Transverse colon (tissue), 4 donors: ENCODE measurements around the gene TMEM240. TPM values are rescaled to one million over a fixed set of nuclear protein-coding genes. Genes with fewer than 3 reads are reported as not detected.
"Not testable (repeated sequence)": the region's sequence is repeated elsewhere in the genome, so short reads cannot be mapped to it uniquely, and the experiment has no call there.

ENCODE experiments used
- DNase-seq: peaks from one replicate; pipeline ENCODE4 v3.0.0-alpha.2; 2019
- H3K27ac ChIP-seq, 4 donors: fragments of 200-600 bp; sonication (generic); 2 replicates each; pipeline ENCODE4 v1.5.1; 2016 to 2018; ENCODE audit warnings: inconsistent platforms in 4 of 4
- H3K27me3 ChIP-seq: fragments of 200-600 bp; sonication (generic); 2 replicates; pipeline ENCODE4 v1.5.1; 2017; ENCODE audit warnings: inconsistent platforms
- H3K36me3 ChIP-seq, 4 donors: fragments of 200-600 bp; sonication (generic); 2 replicates each; pipeline ENCODE4 v1.5.1; 2017 to 2019; ENCODE audit warnings: inconsistent platforms in 4 of 4
- H3K4me1 ChIP-seq, 4 donors: fragments of 200-600 bp; sonication (generic); 2 replicates each; pipeline ENCODE4 v1.5.1; 2017 to 2020; ENCODE audit warnings: inconsistent platforms in 4 of 4
- H3K4me3 ChIP-seq, 4 donors: fragments of 200-600 bp; sonication (generic); 1 replicate in 1 of 4; 2 replicates in 3 of 4; pipeline versions ENCODE4 v1.5.1 to v1.6.1; 2017 to 2019; ENCODE audit warnings: inconsistent platforms in 4 of 4
- H3K9me3 ChIP-seq, 2 donors: fragments of 200-600 bp; sonication (generic); 2 replicates each; pipeline ENCODE4 v1.5.1; 2017 to 2019; ENCODE audit warnings: inconsistent platforms in 2 of 2
- EP300 ChIP-seq: sonication (generic); formaldehyde crosslinking; IDR thresholded peaks from one replicate; pipeline ENCODE4 v1.6.1; 2017; ENCODE audit warnings: antibody characterized with exemption, low read depth
- POLR2A ChIP-seq: fragments of 450-650 bp; IDR thresholded peaks from one replicate; pipeline ENCODE4 v1.6.1; 2016; ENCODE audit warnings: antibody characterized with exemption, mild to moderate bottlenecking, moderate library complexity
- POLR2AphosphoS5 ChIP-seq, 3 donors: sonication (generic); formaldehyde crosslinking; IDR thresholded peaks; one replicate each; pipeline ENCODE4 v1.6.1; 2016; ENCODE audit warnings: antibody characterized with exemption in 3 of 3
- whole genome bisulfite sequencing, 2 donors: methylation state at CpG; one replicate each; pipeline ENCODE4 v1.1.5; 2018; ENCODE audit warnings: low coverage in 1 of 2; 5-methylcytosine and 5-hydroxymethylcytosine counted together
- in situ Hi-C, 4 donors: fragments of 200-750 bp; cut with MboI; loops; one replicate each; pipeline versions ENCODE4 v1.15.0 to v1.15.1; 2017; ENCODE audit warnings: low sequenced_read_pairs in 3 of 4, low pct_ligation_motif_present in 1 of 4, low pct_unique_long_range_greater_than_20kb in 1 of 4
- intact Hi-C: fragments of 100-400 bp; cut with DNase I; formaldehyde crosslinking; loops from one replicate; pipeline ENCODE4 v1.15.1; 2023; ENCODE audit warnings: low total_unique reads
- total RNA-seq, 4 donors: library from RNA; depleted of rRNA; stranded (reverse); fragments of >200 nt; gene quantifications; one replicate each; pipeline ENCODE4 v1.1.0, GENCODE V29; 2016
- TF ChIP-seq, protein P1 (sequence below), 5 experiments: fragments of 200-600 bp in 3 of 5; fragments of 450-650 bp in 2 of 5; sonication (generic) in 3 of 5; IDR thresholded peaks; 1 replicate in 2 of 5; 2 replicates in 3 of 5; pipeline ENCODE4 v1.5.1; 2016 to 2017; ENCODE audit warnings: antibody characterized with exemption in 5 of 5, inconsistent platforms in 3 of 5, mild to moderate bottlenecking in 2 of 5, moderate library complexity in 1 of 5

The TMEM240 gene
- total RNA-seq, 4 donors from 2014 or later, result 3.8 to 27.3 (median 4.2) TPM; not detected in 1

DNA sequence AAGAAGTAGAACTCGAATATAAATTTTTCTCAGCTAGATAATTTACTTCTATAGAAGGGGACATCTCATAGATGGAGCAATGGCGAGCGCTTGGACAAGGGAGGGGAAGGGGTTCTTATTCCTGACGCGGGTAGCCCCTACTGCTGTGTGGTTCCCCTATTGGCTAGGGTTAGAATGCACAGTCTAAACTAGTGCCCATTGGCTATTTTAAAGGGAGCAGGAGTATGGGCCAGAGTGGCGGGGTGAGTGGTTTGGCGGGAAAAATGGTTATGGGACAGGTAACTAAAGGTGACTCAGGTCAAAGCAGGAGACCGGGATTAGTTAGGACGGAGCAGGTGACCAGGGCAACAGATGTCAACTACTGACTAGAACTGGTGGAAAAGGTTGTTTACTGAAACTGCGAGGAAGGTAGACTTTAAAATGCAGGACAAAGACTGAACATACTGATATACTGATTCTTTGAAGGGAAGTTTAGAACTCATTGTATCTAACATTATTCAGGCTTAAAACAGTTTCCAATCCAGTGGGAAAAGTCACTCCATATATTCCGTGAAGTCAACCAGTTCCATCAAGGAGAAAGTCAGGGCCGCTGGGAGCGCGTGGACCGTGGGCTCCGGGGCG, 29.4 kb downstream of the TMEM240 start:
- in situ Hi-C loops (no loop called here), intact Hi-C loops (no loop called here)
- H3K27ac ChIP-seq, result peak overlapping the region; percentile 91 to 96 (median 94)
- TF ChIP-seq EP300, result no peak
- TF ChIP-seq POLR2AphosphoS5 (IDR thresholded peaks at IDR 0.05), result no peak
- TF ChIP-seq, protein P1, sequence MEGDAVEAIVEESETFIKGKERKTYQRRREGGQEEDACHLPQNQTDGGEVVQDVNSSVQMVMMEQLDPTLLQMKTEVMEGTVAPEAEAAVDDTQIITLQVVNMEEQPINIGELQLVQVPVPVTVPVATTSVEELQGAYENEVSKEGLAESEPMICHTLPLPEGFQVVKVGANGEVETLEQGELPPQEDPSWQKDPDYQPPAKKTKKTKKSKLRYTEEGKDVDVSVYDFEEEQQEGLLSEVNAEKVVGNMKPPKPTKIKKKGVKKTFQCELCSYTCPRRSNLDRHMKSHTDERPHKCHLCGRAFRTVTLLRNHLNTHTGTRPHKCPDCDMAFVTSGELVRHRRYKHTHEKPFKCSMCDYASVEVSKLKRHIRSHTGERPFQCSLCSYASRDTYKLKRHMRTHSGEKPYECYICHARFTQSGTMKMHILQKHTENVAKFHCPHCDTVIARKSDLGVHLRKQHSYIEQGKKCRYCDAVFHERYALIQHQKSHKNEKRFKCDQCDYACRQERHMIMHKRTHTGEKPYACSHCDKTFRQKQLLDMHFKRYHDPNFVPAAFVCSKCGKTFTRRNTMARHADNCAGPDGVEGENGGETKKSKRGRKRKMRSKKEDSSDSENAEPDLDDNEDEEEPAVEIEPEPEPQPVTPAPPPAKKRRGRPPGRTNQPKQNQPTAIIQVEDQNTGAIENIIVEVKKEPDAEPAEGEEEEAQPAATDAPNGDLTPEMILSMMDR (IDR thresholded peaks at IDR 0.05), result peak in 1 of 5 experiments; percentile 24
- H3K9me3 ChIP-seq, result no peaks in the 10 kb centered on the region
- H3K4me3 ChIP-seq, result peak overlapping the region; percentile 68 to 88 (median 76)
- peaks cover 0 to 18% (median 10%) of the 10 kb centered on the region in 4 donors for H3K4me1 ChIP-seq
- H3K36me3 ChIP-seq, result no peaks in the 10 kb centered on the region
- WGBS, 2 donors, result 17 to 35% methylated on average over 8 to 17 of the region's 17 CpGs
- DNase-seq, result no peak
- no peaks in the 10 kb centered on the region for H3K27me3 ChIP-seq

DNA sequence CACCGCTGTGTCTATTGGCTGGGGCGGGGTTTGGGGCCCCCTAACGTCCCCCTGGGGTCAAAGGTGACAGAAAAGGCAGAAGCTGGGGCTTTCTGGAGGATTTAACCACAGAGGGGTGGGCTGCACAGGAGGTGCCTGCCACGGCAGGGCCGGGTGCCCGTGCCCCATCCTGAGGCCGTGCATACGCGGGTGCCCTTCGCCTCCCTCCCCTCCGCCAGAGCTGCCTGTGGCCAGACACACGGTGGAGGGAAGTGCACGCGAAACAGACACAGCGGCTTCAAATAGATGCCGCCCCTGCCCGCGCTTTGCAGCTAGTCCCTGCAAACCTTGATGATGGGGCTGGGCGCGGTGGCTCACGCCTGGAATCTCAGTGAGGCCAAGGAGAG, 31.0 kb downstream of the TMEM240 start:
- H3K9me3 ChIP-seq, H3K27me3 ChIP-seq, H3K27ac ChIP-seq, H3K36me3 ChIP-seq, intact Hi-C loops, DNase-seq, in situ Hi-C loops, H3K4me3 ChIP-seq: not testable (repeated sequence)
- 83% methylated on average over 18 of the region's 21 CpGs; no CpG with 5 or more reads in 1 of the 2 donors for WGBS, 2 donors
- H3K4me1 ChIP-seq, result peaks cover 8 to 23% (median 12%) of the 10 kb centered on the region in 4 donors

DNA sequence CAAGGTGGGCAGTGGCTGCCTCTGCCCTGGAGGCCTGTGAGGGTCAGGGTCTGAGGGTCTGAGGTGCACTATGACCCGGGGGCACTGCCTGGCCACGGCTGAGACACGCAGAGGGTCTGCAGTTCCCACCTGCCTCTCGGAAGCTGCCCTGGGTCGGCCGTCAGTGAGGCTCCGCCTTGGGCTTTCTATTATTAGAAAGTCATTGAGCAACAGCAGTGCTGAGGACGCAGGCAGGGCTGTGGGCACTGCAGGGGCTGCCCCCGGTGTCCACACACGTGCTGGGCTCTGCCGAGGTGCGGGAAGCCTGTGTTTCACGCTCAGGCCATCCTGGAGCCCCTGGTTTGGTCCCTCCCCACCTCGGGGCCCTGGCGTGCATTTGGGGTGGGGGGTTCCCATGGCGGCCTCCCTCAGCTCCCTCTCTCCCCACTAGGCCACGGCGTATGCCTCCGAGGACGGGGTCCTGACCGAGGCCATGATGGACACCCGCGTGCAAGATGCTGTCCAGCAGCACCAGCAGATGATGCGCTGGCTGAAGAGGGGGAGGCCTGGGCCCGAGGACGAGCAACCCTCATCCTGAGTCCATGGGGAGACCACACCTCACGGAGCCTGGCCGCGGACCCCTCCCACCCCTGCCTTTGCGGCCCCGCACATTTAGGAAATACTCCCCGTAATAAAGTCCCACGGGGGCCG, 31.5 kb downstream of the TMEM240 start:
- H3K27me3 ChIP-seq, H3K36me3 ChIP-seq, DNase-seq, intact Hi-C loops, H3K4me3 ChIP-seq, in situ Hi-C loops, H3K27ac ChIP-seq, H3K9me3 ChIP-seq: not testable (repeated sequence)
- peaks cover 8 to 23% (median 12%) of the 10 kb centered on the region in 4 donors for H3K4me1 ChIP-seq
- 82% methylated on average over 14 of the region's 34 CpGs; no CpG with 5 or more reads in 1 of the 2 donors for WGBS, 2 donors

DNA sequence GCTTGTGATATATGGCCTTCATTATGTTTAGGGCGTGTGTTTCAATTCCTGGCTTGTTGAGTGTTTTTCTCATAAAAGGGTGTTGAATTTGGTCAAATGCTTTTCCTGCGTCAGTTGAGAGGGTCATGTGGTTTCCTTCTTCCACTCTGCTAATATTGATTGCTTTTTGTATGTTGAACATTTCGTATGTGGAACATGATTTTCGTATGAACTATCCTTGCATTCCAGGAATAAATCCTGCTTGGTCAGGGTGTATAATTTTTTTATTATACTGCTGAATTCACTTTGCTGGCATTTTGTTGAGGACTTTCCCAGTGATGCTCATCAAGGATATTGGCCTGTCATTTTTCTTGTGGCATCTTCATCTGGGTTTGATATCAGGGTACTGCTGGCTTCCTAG, 33.1 kb downstream of the TMEM240 start:
- Histone ChIP-seq H3K27ac (no peak overlapping the region), H3K27me3 (no peaks in the 10 kb centered on the region), H3K4me3 (no peak overlapping the region), H3K4me1 (peaks cover 5 to 17% (median 10%) of the 10 kb centered on the region in 4 donors), H3K36me3 (no peaks in the 10 kb centered on the region), H3K9me3 (no peaks in the 10 kb centered on the region)
- in situ Hi-C loops, result no loop called here
- WGBS, 2 donors, result 88 to 100% methylated on average over 2 to 4 of the region's 4 CpGs
- no peak for DNase-seq
- TF ChIP-seq, protein P1 (IDR thresholded peaks at IDR 0.05), result no peak
- TF ChIP-seq POLR2AphosphoS5 (IDR thresholded peaks at IDR 0.05), result no peak
- TF ChIP-seq POLR2A, result no peak
- no peak for TF ChIP-seq EP300
- intact Hi-C loops, result no loop called here

DNA sequence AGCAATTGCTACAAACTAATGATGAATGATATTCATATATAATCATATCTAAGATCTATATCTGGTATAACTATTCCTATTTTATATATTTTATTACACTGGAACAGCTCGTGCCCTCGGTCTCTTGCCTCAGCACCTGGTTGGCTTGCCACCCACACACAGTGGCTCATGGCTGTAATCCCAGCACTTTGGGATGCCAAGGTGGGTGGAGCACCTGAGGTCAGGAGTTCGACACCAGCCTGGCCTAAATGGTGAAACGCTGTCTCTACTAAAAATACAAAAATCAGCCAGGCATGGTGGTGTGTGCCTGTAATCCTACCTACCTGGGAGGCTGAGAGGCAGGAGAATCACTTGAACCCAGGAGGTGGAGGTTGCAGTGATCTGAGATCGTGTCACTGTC, 34.6 kb downstream of the TMEM240 start:
- H3K9me3 ChIP-seq, in situ Hi-C loops, H3K27me3 ChIP-seq, intact Hi-C loops, H3K4me3 ChIP-seq, DNase-seq, H3K36me3 ChIP-seq: not testable (repeated sequence)
- WGBS, 2 donors, result 62 to 100% methylated on average over 1 to 5 of the region's 5 CpGs
- H3K4me1 ChIP-seq, result peaks cover under 1 to 12% (median 7%) of the 10 kb centered on the region in 4 donors
- peak overlapping the region; percentile 79 to 85 (median 84) for H3K27ac ChIP-seq
